RWPE2 (cell line): Measurements from ENCODE around the gene C12orf50.
"Not testable (repeated sequence)": the region's sequence is repeated elsewhere in the genome, so short reads cannot be mapped to it uniquely, and the experiment has no call there.

Experiments used
- ATAC-seq: fragments of 200-7000 bp; cut with Tn5 transposase; 3 replicates; pipeline ENCODE4 v1.9.1; 2021; ENCODE audit warnings: low read depth
- DNase-seq: peaks from one replicate; pipeline ENCODE4 v3.0.0-alpha.2; 2020; ENCODE audit warnings: low spot score
- H3K27ac ChIP-seq: fragments of 450-650 bp; 2 replicates; pipeline ENCODE4 v1.5.1; 2017; ENCODE audit warnings: mild to moderate bottlenecking; ENCODE audit not compliant: poor library complexity, severe bottlenecking
- H3K27me3 ChIP-seq: fragments of 250-450 bp; sonication (Bioruptor Pico); 2 replicates; pipeline ENCODE4 v1.5.1; 2021; ENCODE audit warnings: mild to moderate bottlenecking, moderate library complexity; ENCODE audit not compliant: insufficient read depth, poor library complexity, severe bottlenecking
- H3K36me3 ChIP-seq: fragments of 250-450 bp; sonication (Bioruptor Pico); 2 replicates; pipeline ENCODE4 v1.5.1; 2020; ENCODE audit warnings: low read depth, mild to moderate bottlenecking, moderate library complexity
- H3K4me1 ChIP-seq: fragments of 250-450 bp; sonication (Bioruptor Pico); 2 replicates; pipeline ENCODE4 v1.5.1; 2021; ENCODE audit warnings: mild to moderate bottlenecking, moderate library complexity; ENCODE audit not compliant: insufficient read depth, poor library complexity, severe bottlenecking
- H3K4me3 ChIP-seq: fragments of 250-450 bp; sonication (Bioruptor Pico); 2 replicates; pipeline ENCODE4 v1.5.1; 2021; ENCODE audit warnings: mild to moderate bottlenecking, moderate library complexity; ENCODE audit not compliant: severe bottlenecking
- H3K9me3 ChIP-seq: fragments of 250-450 bp; sonication (Bioruptor Pico); 2 replicates; pipeline ENCODE4 v1.5.1; 2021; ENCODE audit warnings: mild to moderate bottlenecking, moderate library complexity; ENCODE audit not compliant: severe bottlenecking
- CTCF ChIP-seq: fragments of 450-650 bp; IDR thresholded peaks from one replicate; pipeline ENCODE4 v1.5.1; 2017; ENCODE audit warnings: mild to moderate bottlenecking, moderate library complexity; ENCODE audit not compliant: poor library complexity, severe bottlenecking

The C12orf50 gene

GRCh38 chr12:88036353-88036965 lies 7.3 kb upstream of the C12orf50 start:
- H3K4me3 ChIP-seq, result peak overlapping the region; percentile 79
- H3K36me3 ChIP-seq, result peaks cover 32% of the 10 kb centered on the region
- peak overlapping the region; percentile 33 for H3K27ac ChIP-seq
- no peaks in the 10 kb centered on the region for H3K27me3 ChIP-seq
- no peak for TF ChIP-seq CTCF
- DNase-seq (no peak), ATAC-seq (peak; percentile 32; the same call in 2 of the 3 replicates)
- H3K4me1 ChIP-seq, result peaks cover 12% of the 10 kb centered on the region
- no peaks in the 10 kb centered on the region for H3K9me3 ChIP-seq

- H3K27ac ChIP-seq, result peak overlapping the region; percentile 33
- peaks cover 12% of the 10 kb centered on the region for H3K4me1 ChIP-seq
- peaks cover 27% of the 10 kb centered on the region for H3K36me3 ChIP-seq
- no peak for TF ChIP-seq CTCF
- ATAC-seq (peak; percentile 13; the same call in 2 of the 3 replicates), DNase-seq (no peak)
- no peaks in the 10 kb centered on the region for H3K9me3 ChIP-seq
- H3K27me3 ChIP-seq, result no peaks in the 10 kb centered on the region
- H3K4me3 ChIP-seq, result peak overlapping the region; percentile 79
Observed at GRCh38 chr12:88035907-88036289, 6.7 kb upstream of the C12orf50 start.

- peaks cover 22% of the 10 kb centered on the region for H3K36me3 ChIP-seq
- H3K27ac ChIP-seq, result peak overlapping the region; percentile 33
- ATAC-seq (peak; percentile 97), DNase-seq (peak; percentile 87)
- TF ChIP-seq CTCF, result no peak
- H3K4me1 ChIP-seq, result peaks cover 12% of the 10 kb centered on the region
- H3K27me3 ChIP-seq, result no peaks in the 10 kb centered on the region
- peak overlapping the region; percentile 79 for H3K4me3 ChIP-seq
- no peaks in the 10 kb centered on the region for H3K9me3 ChIP-seq
Observed at GRCh38 chr12:88035271-88035906, 6.2 kb upstream of the C12orf50 start.

GRCh38 chr12:88031161-88031560 lies 2.0 kb upstream of the C12orf50 start:
- not testable (repeated sequence) for H3K27me3 ChIP-seq, ATAC-seq, DNase-seq, H3K36me3 ChIP-seq, H3K4me1 ChIP-seq, H3K4me3 ChIP-seq, H3K9me3 ChIP-seq, H3K27ac ChIP-seq

GRCh38 chr12:88026196-88026595 lies 3.0 kb downstream of the C12orf50 start:
- Histone ChIP-seq H3K36me3 (no peaks in the 10 kb centered on the region), H3K9me3 (no peaks in the 10 kb centered on the region), H3K27ac (no peak overlapping the region), H3K4me1 (no peaks in the 10 kb centered on the region), H3K4me3 (no peak overlapping the region), H3K27me3 (no peaks in the 10 kb centered on the region)
- DNase-seq (no peak), ATAC-seq (no peak)
- no peak for TF ChIP-seq CTCF
